ENCODE data around the gene SPATA2L.

DNA sequence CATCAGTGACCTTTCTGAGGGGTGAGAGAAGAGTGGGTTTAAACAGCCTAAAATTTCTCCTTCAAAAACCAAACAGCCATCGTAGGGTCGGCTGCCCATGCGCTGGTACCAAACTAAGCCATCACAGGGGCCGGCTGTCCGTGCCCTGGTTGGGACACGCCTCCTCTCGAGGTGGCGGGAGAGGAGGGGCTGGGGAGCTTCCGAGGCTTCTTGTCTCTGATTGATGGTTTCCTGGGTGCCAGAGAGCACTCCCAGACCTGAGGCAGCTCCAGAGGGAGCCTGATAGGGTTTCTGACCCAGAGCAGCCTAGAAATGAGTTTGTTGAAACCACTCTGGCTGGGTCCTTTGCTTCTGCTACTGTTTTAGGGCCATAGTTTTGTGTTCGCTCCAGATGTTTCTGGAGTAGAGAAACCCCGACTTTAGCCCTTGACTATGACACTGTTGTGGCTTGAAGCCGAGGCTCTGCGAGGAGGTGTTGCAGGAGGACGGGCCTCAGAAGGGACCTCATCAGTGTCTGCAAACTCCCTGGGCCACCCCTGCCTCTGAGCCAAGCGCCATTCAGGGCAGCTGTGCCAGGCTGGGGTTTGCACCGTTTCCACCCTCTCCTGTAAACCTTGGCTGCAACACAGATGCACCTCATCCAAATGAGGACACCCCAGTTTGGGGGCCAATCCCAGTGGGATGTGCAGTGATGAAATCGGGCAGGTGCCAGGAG, 26.1 kb upstream of the SPATA2L start:
- TF ChIP-seq POLR2A (IDR thresholded peaks at IDR 0.05; ENCODE audit: low read depth, low read length) (no peak), SPI1 (IDR thresholded peaks at IDR 0.05; ENCODE audit: low read depth, low read length) (no peak), POLR2AphosphoS5 (IDR thresholded peaks at IDR 0.05; ENCODE audit: low read depth, low read length) (no peak), PAX5 (IDR thresholded peaks at IDR 0.05; ENCODE audit: insufficient read depth, low read length, severe bottlenecking) (no peak), TAF1 (IDR thresholded peaks at IDR 0.05; ENCODE audit: low read depth, low read length) (no peak)
